GM18870 (cell line): ENCODE measurements around the gene RASSF5.
A peak's percentile ranks its signal among the peaks of the same experiment; 100 is the strongest.
"Not testable (repeated sequence)": the region's sequence is repeated elsewhere in the genome, so short reads cannot be mapped to it uniquely, and the experiment has no call there.

Source experiments
- ATAC-seq: cut with Tn5 transposase; IDR thresholded peaks from one replicate; pipeline ENCODE4 v1.9.1; 2021; ENCODE audit warnings: moderate library complexity; ENCODE audit not compliant: unreplicated experiment

RASSF5 gene

DNA sequence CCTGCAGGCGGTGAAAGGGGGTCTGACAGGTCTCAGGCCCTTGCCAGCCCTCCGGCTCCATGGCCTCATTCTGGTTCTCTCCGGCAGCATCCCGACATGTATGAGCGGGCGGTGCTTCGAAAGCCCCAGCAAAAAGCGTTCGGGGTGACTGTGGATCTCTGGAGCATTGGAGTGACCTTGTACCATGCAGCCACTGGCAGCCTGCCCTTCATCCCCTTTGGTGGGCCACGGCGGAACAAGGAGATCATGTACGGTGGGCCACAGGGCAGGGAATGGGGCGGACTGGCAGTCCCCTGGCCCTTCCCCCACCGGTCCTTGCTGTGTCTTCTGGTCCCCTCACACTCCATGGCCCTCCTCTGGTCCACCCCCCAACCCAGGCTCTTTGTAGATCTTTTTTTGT, 30.7 kb upstream of the RASSF5 start:
- no peak for ATAC-seq

DNA sequence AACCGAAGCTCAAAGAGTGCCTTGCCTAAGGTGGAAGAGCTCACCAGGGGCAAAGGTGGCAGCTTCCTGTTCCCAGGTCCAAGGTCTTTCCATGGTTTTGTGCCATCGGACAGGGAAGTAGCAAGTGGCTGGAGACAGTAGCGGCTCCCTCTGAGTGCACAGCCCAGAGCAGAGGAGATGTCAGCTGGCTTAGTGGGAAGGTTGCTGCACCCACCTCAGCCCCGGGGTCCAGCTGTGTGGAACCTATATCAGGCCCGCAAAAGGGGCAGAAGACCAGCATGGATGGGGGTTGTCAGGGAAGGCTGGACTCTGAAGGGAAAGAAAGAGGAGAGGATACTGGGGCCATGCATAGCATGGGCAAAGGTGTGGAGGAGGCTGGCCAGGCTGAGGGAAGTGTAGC, 30.2 kb upstream of the RASSF5 start:
- no peak for ATAC-seq

DNA sequence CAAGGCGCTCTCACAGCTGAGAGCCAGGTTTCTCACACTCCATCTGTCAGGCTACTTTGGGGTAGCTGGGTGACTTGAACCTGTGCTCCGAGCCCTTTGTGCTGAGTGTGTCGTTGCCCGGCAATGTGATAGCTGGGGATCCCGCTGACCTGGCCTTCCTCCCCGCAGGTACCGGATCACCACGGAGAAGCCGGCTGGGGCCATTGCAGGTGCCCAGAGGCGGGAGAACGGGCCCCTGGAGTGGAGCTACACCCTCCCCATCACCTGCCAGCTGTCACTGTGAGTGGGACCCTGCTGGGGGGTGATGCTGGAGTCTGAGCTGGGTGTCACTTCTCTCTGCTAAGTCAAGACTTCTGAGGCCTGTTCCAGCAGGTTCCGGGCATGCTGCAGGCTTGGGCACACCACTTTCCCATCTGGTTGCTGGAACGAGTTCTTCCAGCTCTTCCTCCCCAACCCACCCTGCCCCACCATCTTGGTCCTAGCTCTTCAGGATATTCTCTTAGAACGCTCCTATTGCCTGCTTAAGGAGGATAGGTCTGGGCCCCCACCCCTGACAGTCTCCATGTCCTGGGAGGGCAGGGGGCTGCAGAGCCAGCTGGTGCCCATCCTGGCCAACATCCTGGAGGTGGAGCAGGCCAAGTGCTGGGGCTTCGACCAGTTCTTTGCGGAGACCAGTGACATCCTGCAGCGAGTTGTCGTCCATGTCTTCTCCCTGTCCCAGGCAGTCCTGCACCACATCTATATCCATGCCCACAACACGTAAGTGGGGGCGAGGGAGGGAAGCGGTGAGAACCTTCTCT, 29.6 kb upstream of the RASSF5 start:
- no peak for ATAC-seq

DNA sequence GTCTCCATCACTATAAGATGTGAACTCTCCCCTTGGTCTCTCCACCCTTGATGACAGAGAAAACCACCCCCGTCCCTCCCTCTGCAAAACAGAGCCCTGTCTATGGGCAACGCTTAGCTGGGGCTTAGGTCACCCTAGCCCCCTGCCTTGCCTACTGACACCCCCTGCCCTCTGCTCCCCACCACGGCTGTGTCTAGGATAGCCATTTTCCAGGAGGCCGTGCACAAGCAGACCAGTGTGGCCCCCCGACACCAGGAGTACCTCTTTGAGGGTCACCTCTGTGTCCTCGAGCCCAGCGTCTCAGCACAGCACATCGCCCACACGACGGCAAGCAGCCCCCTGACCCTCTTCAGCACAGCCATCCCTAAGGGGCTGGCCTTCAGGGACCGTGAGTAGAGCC, 28.6 kb upstream of the RASSF5 start:
- no peak for ATAC-seq

DNA sequence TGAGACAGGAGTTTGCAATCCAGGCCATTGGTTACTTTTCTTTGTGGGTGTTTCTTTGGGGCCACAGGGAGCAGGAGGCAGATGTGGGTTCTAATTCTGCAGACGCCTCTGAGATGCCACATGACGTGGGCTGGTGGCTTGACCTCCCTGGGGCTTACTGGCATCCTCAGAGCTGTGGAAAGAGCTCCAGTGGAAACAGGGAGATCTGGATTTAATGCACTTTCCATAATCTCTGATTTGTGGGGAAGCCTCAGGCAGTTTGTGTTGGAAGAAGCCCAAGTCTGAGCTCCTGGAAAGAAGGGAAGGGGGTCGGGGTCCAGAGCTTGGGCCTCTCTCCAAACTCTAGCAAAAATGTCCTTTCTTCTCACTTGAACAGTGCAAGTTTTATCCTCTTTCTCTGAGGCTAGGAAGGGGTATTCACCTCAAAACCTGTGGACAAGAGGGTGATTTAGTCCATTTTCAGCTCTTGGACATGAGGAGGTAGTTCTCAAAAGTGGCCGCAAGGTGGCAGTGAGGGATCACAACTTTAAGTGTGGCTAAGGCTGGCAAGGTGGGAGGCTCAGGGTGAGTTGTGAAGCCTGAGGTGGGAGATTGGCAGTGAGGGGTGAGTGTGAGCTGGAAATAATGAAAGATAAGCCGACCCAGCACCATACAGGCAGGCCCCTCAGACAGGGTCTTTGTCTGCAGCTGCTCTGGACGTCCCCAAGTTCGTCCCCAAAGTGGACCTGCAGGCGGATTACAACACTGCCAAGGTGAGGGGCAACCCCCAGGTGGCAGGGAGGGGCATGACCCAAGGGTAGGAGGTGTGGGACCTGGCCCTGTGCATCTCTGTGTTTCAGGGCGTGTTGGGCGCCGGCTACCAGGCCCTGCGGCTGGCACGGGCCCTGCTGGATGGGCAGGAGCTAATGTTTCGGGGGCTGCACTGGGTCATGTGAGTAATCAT, 27.9 kb upstream of the RASSF5 start:
- ATAC-seq = no peak

DNA sequence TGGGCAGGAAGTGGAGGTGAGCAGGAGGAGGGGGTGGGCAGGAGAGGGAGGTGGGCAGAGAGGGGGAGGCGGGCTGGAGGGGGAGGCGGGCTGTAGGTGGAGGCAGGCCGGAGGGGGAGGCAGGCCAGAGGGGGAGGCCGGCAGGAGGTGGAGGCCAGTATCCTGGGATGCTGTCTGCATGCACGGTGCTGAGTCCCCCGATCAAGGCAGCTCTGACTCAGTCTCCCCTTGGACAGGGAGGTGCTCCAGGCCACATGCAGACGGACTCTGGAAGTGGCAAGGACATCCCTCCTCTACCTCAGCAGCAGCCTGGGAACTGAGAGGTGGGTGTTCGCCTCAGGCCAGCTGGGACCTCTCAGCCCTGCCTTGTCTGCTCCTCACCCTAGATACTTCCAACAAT, 27.1 kb upstream of the RASSF5 start:
- no peak for ATAC-seq

DNA sequence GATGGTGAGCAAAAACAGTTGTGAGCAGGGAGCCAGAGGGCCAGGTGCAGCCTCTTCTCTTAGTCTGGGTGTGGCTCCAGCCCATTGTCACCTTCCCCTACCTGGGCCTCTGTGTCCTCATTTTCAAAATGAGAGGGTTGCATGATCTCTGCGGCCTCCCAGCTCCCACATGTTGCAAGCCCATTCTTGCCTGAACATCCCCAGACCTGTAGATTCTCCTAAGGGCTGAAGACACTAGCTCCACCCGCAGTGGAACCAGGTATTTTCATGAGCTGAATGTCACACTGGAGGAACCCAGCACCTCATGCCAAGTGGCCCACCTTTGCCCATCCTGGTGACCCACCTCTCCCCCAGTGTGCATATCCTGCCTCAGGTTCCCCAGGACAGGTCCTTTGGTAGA, 24.7 kb upstream of the RASSF5 start:
- no peak for ATAC-seq

DNA sequence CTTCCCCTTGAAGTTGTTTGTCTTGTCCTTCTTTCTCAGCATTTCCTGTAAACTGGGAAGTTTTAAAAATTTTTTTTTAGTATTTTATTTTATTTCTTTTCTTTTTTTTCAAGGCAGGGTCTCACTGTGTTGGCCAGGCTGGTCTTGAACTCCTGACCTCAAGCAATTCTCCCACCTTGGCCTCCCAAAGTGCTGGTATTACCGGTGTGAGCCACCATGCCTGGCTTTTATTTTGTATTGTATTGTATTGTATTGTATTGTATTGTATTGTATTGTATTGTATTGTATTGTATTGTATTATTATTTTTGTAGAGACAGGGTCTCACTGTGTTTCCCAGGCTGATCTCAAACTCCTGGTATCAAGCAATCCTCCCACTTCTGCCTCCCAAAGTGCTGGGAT, 23.5 kb upstream of the RASSF5 start:
- not testable (repeated sequence) for ATAC-seq

DNA sequence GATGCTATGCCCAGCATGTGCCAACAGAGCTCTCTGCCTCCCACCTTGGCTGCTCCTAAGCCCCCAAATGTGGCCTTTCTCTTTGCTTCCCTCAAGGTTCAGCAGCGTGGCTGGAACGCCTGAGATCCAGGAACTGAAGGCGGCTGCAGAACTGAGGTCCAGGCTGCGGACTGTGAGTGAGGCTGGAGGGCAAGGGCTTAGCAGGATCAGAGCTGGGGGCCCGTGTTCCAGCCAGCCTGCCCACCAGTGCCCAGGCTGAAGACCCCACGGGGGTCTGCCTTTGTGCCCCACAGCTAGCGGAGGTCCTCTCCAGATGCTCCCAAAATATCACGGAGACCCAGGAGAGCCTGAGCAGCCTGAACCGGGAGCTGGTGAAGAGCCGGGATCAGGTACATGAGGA, 22.4 kb upstream of the RASSF5 start:
- no peak for ATAC-seq

DNA sequence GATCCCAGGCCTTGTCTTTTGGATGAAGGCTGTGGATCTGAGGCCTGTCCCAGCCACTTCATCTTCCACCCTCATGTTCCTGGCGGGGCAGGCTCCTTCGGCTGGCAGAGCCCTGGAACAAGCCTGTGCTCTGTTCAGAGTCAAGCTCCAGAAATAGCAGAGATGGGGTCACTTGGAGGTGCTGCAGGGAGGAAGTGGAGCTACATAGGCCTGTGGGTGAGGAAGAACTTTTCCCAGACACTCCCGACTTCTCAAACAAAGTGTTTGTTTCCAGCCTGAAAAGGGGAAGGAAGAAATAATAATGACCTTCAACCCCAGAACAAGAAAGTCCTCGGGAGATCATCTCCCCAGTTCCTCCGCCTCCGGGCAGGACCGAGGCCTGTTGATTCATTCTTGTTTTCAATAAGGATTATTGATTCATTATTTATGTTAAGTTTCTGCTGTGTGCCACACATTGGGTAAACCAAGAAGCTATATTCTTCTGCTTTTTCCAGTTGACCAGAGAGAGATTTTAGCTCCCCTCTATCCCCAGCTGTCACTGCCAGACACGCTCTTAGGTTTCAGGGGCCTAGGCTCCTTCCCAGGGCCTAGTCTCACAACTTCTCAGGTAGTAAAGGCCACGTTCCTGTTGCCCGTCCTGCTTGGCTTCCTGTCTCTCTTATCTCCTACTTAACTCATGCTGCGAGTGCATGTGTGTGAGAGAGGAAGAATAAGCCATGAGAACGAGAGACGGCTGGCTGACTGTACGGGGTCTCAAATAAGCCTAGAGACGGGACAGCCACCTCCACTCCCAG, 20.1 kb upstream of the RASSF5 start:
- ATAC-seq = no peak

DNA sequence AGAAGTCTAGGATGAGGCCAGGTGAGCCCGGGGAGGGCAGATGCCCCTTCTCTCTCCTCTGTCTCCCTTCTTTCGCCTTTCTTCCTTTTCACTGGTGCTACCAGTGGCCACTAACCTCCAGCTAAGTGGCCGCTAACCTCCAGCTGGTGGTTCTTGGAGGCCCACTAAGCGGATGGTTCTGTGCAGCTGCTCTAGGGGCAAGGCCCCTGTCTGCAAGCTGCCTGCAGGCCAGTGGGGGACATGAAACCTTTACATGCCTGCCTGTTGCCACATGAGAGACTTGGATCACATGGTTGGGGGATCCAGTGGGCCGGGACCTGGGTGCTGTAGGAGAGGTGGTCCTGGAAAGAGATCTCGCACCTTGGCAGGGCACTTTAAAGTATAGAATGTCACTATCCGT, 19.4 kb upstream of the RASSF5 start:
- no peak for ATAC-seq

DNA sequence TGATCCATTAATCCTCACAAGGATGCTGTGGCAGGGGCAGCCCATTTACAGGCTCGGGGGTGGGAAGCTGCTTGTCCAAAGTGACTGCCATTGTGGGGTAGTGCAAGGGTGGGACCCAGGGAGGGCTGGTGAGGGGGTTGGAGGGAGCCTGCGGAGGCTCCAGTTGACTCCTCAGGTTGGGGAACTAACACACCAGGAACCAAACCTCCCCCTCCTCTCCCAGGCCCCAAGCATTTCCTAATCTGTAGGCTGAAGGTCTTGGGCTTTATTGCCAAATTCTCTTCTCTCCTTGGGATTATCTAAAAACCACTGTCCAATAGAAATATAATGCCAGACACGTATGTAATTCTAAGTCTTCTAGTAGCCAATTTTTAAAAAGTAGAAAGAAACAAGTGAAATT, 18.9 kb upstream of the RASSF5 start:
- no peak for ATAC-seq

DNA sequence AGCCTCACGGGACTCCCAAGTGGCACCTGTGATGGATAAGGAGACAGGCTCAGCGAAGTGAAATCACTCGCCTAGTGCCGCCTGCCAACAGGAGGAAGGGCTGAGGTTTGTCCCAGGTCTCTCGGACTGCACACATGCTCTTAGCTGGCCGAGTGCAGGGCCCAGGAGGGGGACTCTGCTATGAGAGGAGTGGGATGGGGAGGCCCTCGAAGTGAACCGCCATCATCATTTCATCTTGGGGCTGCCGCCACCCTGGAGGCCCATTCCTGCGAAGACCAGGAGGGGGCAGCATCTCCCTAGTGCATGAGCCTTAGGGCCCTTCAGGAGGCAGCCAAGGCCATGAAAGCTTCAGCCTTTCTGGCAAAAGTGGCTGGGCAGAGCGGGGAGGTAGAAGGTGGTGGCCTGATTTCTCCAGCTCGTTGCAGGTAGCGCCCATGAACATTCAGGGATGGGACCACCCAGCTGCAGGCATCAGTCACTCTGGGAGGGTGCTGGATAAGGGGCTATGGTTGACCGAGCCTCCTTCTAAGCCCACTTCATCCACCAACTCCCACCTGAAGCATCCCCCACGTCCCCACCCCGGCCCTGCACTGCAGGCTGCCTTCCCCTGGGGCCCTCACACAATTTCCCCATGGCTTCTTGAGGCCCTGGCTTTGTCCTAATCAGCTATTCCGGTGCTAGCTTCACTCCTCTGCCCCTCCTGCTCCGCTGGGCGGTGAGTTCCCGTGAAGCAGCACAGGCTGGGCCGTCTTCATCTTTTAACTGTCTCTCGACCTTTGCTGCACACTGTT, 17.2 kb upstream of the RASSF5 start:
- ATAC-seq = no peak

DNA sequence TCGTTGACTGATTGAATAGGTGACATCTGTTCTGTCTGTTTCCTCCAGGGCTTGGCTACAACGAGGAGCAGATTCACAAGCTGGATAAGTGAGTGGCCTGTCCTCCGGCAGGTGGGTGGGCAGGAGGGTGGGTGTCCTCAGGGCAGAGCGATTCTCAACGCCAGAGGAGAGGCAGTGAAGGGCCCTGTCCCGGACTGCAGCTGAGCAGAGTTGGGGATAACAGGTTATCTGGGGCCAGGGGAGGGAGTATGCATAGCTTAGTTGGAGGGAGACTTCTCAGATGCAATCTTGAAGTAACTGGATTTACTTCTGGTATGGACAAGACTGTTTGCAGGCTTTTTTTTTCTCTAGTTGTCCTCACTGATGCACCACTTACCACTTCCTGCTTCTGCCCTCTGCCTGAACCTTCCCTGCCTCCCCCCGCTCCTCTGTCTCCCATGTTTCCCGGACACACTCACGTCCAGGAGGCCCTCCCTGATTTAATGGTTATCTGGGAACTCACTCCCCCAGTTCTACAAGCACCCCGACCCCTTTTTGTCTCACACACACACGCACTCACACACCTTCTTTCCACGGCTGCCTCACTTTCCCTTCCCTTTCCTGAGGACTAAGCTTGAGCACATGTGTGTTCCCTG, 16.4 kb upstream of the RASSF5 start:
- no peak for ATAC-seq

DNA sequence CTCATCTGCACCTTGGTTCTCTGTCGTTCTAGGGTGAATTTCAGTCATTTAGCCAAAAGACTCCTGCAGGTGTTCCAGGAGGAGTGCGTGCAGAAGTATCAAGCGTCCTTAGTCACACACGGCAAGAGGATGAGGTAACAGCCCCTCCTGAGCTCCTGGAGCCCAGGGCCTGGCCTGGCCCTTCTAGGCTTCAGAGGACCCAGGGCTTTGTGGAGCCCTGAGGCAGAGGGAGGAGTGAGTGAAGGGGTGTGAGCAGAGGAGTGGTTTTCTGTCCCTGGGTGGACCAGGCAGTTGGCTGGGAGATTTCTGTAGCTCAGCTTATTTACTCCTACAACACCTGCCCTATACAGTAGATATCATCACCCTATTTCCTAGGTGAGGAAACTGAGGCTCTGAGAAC, 15.7 kb upstream of the RASSF5 start:
- ATAC-seq = no peak

DNA sequence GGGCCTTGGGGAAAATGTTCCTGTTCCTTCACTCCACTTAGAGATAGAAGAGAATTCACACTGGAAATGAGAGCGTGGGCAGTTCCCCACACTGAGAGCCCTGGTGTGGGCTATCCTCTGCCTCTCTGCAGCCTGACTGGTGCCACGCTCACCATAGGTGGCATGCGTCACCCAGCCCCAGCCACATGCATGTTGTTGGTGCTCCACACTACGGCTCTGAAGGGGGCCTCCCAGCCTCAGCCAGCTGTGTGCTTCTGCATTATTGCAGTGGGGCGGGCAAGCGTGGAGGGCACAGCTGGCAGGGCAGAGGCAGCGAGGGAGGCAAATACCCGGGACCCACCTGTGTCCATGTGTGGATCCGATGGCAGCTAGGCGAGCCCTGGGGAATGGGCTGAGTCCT, 14.7 kb upstream of the RASSF5 start:
- ATAC-seq = no peak

DNA sequence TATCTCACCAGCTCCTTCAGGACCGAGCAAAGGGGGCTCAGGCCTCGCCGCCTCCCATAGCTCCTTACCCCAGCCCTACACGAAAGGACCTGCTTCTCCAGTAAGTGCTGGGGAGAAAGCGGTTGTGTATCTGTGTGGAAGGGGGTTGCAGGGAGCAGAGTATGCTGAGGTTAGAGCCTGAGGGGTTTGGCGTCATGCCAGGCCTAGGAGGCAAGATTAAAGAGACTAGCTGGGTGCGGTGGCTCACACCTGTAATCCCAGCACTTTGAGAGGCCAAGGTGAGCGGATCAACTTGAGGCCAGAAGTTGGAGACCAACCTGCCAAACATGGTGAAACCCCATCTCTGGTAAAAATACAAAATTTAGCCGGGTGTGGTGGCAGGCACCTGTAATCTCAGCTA, 14.1 kb upstream of the RASSF5 start:
- ATAC-seq = no peak

DNA sequence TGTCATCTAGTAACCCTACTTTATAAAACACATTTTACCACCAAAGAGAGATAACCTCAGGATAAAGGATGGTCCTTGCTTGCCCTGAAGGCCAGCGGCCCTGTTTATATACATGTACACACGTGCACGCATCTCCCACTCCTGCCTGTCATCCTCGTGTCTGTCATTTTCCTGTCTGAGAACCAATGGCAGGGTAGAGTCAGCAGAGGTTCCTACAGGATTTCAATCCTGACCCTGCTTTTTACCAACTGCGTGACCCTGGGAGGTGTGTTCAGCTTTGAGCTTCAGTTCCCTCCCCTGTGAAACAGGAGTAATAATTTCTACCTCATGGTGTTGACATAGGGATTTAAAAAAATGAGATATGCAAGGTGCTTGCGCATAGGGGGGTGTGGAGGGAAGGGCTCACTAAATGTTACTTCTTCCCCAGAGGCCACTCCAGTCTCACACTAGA, 12.3 kb upstream of the RASSF5 start:
- no peak for ATAC-seq

DNA sequence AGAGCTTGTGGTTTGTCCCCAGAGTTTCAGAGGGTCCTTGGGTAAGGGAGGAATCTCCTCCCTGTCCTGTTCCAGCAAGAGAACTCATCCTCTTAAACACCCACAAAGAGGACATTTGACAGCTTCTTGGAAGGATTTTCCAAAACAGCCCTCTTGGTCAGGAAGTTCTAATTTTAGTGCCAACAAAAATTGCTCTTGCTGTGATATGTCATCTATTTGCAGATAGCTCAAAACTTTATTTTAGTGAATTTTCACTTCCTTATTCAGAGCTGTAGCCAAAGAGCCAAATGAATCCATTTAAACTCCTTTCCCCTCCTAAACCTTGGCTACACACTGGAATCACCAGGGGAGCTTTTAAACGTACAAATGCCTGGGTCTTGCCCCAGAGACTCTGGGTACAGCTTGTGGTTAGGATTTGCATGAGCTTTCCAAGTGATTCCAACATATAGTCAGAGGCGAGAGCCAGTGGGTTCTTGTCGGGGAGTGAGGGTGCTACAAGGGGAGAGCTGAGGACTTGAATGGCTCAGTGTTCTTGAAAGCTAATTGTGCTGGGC, 11.8 kb upstream of the RASSF5 start:
- ATAC-seq = peak; percentile 2
